ENCODE results near the gene ABCD1. TPM values are rescaled to one million over a fixed set of nuclear protein-coding genes. Genes with fewer than 3 reads are reported as not detected.

Gene ABCD1
- total RNA-seq, 3 donors from 2014 or later, result 13.0 to 27.3 (median 13.0) TPM

DNA sequence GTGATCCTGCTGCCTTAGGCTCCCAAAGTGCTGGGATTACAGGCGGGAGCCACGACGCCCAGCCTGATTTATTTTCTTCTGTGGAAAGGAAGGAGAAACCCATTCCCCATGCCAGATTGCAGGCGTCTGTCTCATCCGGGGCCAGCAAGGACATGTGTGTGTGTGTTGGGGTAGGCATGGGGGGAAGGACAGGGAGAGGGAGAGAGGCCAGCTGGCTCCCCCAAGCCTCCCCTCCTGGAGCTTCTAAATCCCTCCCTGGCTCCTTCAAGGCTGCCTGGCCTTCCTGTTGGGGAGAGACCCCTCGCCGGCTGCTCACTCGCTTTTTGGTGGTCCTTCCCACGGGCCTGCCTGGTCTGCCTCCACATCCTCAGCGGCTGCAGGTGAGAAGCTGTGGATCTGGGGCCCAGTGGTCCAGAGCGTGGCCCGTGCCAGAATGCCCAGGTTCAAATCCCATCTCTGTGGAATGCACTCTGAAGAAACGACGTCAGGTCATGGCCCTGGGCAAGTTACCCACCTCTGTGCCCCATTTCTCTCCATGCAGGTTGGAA lies 38.0 kb downstream of the ABCD1 start:
- no peaks in the 10 kb centered on the region for H3K4me1 ChIP-seq (ENCODE audit: low read depth)
- ATAC-seq, result no peak
- no peaks in the 10 kb centered on the region for H3K36me3 ChIP-seq (ENCODE audit: low read depth)
- H3K4me3 ChIP-seq, result no peak overlapping the region
- no peaks in the 10 kb centered on the region for H3K9me3 ChIP-seq
- intact Hi-C loops (cut with DNase I, micrococcal nuclease), result loop anchor here in 1 of 2 donors (10.0 kb wide), 1 partner anchor 192 kb away; no protein-coding TSS in a partner anchor
- no peak for TF ChIP-seq CTCF (IDR thresholded peaks at IDR 0.05)
- no peak for DNase-seq

GRCh38 chrX:153763298-153763932 lies 38.8 kb downstream of the ABCD1 start:
- no peak for ATAC-seq
- intact Hi-C loops (cut with DNase I, micrococcal nuclease), result loop anchor here in 1 of 2 donors (10.0 kb wide), 1 partner anchor 191 kb away; no protein-coding TSS in a partner anchor
- no peaks in the 10 kb centered on the region for H3K36me3 ChIP-seq (ENCODE audit: low read depth)
- peak in 1 of 3 donors; percentile 46 for DNase-seq
- no peak overlapping the region for H3K4me3 ChIP-seq
- no peaks in the 10 kb centered on the region for H3K4me1 ChIP-seq (ENCODE audit: low read depth)
- TF ChIP-seq CTCF (IDR thresholded peaks at IDR 0.05), result no peak
- no peaks in the 10 kb centered on the region for H3K9me3 ChIP-seq

DNA sequence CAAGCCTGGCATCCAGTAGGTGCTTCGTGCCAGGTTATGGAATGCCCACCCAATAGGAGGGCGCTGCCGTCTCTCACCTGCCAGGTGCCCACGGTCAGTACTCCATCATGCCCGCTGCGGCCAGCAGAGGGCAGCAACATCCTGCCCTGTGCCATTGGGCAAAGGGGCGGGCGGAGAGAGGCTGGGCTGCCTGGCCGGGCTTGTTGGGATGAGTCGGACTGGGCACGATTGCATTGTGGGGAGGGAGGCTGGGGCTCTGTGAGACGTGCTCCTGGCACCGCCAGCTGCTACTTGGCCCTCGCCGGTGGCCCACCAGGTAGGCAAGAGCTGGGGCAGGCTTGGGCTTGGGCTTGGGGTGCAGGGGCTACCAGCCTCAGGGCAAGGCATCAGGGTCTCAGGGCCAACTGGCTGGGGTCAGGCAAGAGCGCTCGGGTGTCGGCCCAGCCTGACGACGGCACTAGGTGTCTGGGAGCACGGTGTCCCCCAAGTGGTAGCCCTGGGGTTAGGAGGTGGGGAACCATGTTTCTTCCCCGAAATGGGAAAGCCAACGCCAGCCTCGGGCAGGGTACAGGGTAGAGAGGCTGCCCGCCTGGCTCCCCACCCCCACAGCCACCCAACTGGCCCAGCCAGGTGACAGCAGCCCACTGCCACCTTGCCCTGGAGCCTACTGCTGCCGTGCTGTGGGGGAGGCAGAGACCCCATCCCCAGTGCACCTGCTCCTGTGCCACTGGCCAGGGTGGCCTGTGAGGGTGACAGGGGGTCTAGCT lies 39.5 kb downstream of the ABCD1 start, which contains the start of gene PLXNB3:
TSS of gene PLXNB3 (plus strand) at position 261 of the 767 bp plus-strand sequence. CDS start 1,287 bp downstream, outside the sequence.
- H3K9me3 ChIP-seq, result no peaks in the 10 kb centered on the region
- no peaks in the 10 kb centered on the region for H3K4me1 ChIP-seq (ENCODE audit: low read depth)
- intact Hi-C loops (cut with DNase I, micrococcal nuclease), result loop anchor here in 1 of 2 donors (10.0 kb wide), 1 partner anchor 191 kb away; no protein-coding TSS in a partner anchor
- TF ChIP-seq CTCF (IDR thresholded peaks at IDR 0.05), result peak; percentile 52
- H3K4me3 ChIP-seq, result no peak within 1 kb of the TSS
- DNase-seq (peak; percentile 82 to 86 (median 85)), ATAC-seq (peak; percentile 93)
- no peaks in the 10 kb centered on the region for H3K36me3 ChIP-seq (ENCODE audit: low read depth)

- DNase-seq (peak in 1 of 3 donors; percentile 47), ATAC-seq (no peak)
- no peaks in the 10 kb centered on the region for H3K9me3 ChIP-seq
- intact Hi-C loops (cut with DNase I, micrococcal nuclease), result loop anchor here in 1 of 2 donors (10.0 kb wide), 1 partner anchor 190 kb away; no protein-coding TSS in a partner anchor
- no peaks in the 10 kb centered on the region for H3K4me1 ChIP-seq (ENCODE audit: low read depth)
- H3K36me3 ChIP-seq (ENCODE audit: low read depth), result no peaks in the 10 kb centered on the region
- no peak overlapping the region for H3K4me3 ChIP-seq
- no peak for TF ChIP-seq CTCF (IDR thresholded peaks at IDR 0.05)
These were observed 40.1 kb downstream of the ABCD1 start for GRCh38 chrX:153764786-153765137.

DNA sequence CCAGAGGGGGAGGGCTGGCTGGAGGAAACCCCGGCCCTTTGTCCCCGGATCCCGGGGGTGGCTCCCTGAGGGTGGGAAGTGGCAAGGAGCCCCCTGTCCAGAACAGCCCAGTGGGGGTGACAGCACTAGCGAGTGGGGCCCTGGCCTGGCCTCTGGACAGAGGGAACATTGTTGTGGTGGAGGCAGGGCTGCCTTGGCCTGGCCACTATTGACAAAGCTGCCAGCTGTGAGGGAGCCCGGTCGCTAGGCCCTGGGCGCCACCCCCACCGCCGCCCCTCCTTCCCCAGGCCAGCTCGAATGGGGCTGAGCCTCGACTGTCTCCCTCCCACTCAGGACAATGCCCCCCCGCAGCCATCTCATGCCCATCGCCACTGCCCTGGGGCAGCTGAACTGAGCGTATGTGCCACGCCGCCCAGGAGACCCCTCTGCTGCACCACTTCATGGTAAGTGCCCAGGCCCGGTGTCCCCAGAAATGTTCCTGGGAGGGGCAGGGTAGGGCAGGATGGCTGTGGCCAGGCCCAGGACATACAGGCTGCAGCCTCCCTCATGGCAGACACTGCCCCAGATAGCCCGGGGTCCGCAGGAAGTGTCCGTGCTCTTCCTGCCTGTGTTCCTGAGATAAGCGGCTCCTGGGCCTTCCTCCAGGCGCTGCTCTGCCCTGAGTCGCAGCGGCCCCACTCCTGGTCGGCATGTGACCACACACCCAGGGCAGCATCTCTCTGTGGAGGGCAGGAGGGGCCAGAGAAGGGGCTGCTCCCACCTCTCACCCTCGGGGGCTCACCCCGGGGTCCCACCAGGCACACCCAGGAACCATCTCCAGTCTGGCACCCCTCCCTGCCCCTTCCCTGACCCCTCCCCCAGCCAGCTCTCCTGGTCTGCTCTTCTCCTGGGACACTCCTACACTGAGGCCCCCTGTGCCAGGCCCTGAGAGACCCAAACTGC lies 40.8 kb downstream of the ABCD1 start:
- H3K36me3 ChIP-seq (ENCODE audit: low read depth), result no peaks in the 10 kb centered on the region
- ATAC-seq, result no peak
- DNase-seq, result peak in 2 of 3 donors; percentile 29 to 44
- H3K4me3 ChIP-seq, result no peak overlapping the region
- TF ChIP-seq CTCF (IDR thresholded peaks at IDR 0.05), result no peak
- no peaks in the 10 kb centered on the region for H3K9me3 ChIP-seq
- intact Hi-C loops (cut with DNase I, micrococcal nuclease), result loop anchor here in 1 of 2 donors (10.0 kb wide), 1 partner anchor 189 kb away; no protein-coding TSS in a partner anchor
- no peaks in the 10 kb centered on the region for H3K4me1 ChIP-seq (ENCODE audit: low read depth)

Measured in mucosa of descending colon (tissue), 3 donors.